Vagina (tissue), 2 donors: Measurements from ENCODE around the gene LRRFIP2.

Experiments used
- POLR2A ChIP-seq, 2 donors: fragments of 450-650 bp; IDR thresholded peaks; one replicate each; pipeline ENCODE4 v1.6.1; 2017; ENCODE audit warnings: antibody characterized with exemption in 2 of 2, mild to moderate bottlenecking in 2 of 2, moderate library complexity in 2 of 2
- TF ChIP-seq, protein P1 (sequence below), 3 experiments: fragments of 450-650 bp in 2 of 3; fragments of 200-600 bp in 1 of 3; sonication (generic) in 1 of 3; IDR thresholded peaks; one replicate each; pipeline ENCODE4 v1.5.1; 2017 to 2019; ENCODE audit warnings: antibody characterized with exemption in 3 of 3, mild to moderate bottlenecking in 2 of 3, moderate library complexity in 2 of 3

DNA sequence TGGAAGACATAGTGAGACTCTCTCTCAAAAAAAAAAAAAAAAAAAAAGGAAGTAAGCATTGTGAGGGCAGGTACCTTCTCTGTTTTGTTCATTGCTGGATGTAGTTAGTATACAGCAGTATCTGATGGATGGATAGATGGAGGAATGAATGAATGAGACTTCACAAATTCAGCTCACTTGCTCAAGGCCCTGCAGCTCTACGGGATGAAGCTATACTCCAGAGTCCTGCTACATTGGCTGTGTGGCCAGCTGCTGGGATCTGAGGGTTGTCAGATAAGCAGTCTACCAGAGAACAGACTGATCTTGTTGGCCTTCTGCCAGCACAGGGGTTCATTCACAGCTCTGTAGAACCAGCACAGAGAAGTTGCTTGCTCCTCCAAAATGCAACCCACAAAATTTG, 146.1 kb downstream of the LRRFIP2 start:
- TF ChIP-seq, protein P1, sequence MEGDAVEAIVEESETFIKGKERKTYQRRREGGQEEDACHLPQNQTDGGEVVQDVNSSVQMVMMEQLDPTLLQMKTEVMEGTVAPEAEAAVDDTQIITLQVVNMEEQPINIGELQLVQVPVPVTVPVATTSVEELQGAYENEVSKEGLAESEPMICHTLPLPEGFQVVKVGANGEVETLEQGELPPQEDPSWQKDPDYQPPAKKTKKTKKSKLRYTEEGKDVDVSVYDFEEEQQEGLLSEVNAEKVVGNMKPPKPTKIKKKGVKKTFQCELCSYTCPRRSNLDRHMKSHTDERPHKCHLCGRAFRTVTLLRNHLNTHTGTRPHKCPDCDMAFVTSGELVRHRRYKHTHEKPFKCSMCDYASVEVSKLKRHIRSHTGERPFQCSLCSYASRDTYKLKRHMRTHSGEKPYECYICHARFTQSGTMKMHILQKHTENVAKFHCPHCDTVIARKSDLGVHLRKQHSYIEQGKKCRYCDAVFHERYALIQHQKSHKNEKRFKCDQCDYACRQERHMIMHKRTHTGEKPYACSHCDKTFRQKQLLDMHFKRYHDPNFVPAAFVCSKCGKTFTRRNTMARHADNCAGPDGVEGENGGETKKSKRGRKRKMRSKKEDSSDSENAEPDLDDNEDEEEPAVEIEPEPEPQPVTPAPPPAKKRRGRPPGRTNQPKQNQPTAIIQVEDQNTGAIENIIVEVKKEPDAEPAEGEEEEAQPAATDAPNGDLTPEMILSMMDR (IDR thresholded peaks at IDR 0.05), result no peak
- no peak for TF ChIP-seq POLR2A (IDR thresholded peaks at IDR 0.05)
